NCI-H1930 (cell line): ENCODE results near the gene ARMH1.
"Not testable (repeated sequence)": the region's sequence is repeated elsewhere in the genome, so short reads cannot be mapped to it uniquely, and the experiment has no call there.

ENCODE experiments used
- DNase-seq, 2 experiments: peaks; one replicate each; lab custom pipeline; 2025; lab: John Stamatoyannopoulos, UW

The ARMH1 gene

GRCh38 chr1:44723496-44724295, 49.2 kb downstream of the ARMH1 start:
- no peak for DNase-seq

DNA sequence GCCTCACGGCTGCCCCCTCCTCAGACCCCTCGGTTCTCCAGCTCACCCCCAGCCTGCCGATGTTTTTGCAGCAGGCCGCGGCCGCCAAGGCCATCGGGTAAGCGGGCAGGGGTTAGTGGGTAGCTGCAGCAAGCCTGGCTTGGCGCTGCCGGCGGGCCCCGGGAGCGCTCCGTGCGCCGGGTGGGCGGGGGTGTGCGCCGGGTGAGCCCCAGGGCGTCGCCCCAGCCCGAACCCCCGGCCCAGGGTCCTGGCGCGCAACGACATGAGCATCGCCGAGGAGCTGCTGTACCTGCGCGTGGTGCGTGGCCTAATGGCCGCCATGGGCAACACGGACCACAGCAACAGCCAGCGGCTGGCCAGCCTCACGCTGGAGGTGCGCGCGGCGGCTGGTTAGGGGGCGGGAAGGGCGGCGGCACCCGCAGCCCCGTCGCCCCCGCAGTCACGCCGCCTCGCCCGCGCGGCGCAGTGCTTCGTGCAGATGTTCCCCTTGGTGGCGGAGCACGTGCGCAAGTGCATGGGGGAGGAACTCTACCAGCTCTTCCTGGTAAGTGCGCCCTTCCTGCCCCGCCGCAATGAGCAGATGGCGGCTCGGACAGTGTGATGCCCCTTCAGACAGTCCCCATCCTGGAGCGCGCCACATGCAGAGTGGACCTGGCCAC, 49.9 kb downstream of the ARMH1 start:
- no peak for DNase-seq

DNA sequence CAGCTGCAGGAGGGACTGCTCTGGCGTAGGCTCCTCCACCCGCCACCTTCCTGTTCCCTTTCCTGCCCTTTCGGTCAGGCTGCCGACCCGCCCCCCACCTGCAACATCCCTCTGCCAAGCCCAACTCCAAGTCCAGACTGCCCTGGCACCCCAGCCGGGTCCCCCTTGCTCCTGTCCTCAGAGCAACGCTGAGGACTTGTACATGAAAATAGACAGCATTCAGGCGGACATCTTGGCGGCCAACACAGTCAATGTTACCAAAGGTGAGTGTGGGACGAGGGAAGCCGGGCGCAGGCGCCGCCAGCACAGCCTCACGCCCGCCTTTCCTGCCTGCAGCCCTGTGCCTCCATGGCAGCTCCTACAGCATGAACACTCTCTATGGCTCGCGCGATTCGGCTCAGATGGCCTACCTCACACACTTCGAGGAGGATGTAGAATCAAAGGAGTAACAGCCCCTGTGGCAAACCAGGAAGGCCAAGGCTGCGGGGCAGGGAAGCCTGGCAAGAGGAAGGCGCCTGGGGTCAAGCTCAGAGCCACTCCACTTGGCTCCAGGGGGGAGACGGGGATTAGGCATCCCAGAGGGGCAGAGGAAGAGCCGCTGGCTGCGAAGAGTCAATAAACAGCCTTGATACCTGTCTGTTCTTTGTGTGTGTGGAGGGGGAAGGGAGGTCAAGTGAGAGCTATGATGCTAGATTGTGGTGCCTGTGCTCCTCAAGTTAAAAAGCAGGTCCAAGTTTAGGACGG, 50.6 kb downstream of the ARMH1 start:
- no peak for DNase-seq

DNA sequence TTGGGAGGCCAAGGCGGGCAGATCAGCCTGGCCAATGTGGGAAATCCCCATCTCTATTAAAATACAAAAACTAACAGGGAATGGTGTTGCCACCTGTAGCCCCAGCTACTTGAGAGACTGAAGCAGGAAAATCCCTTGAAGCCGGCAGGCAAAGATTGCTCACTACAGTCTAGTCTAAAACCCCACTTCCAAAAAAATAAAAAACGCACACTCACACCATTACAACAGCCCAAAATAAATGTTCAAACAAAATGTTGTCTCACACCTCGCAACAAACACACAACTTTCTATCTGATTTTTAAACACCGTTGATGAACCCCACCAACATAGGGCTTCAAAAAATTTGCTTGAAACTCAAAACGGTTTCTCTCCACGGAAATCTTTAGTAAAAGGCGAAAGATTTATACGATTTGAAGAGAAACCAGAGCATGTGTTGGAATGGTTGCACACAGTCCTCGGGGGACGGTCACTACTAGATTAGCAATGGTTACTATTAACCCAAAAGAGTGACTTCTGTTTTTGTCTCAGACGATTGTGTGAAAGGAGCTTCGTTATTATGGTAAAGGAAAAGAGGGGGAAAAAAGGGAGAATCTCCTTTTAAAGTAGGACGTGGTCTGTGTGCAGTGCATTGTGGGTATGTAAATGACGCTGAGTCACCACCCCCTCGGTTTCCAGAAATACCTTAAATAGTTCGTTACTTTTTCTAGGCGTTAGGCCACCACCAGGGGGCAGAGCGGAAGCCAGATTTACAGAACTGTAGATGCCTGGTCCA, 56.4 kb downstream of the ARMH1 start, which contains the start of gene RNU5D-1:
RNU5D-1 (minus strand) TSS at position 430 of the 772 bp plus-strand sequence.
- peak; percentile 92 to 93 for DNase-seq

- DNase-seq = no peak
These were observed 58.9 kb downstream of the ARMH1 start for GRCh38 chr1:44733365-44733764.

- DNase-seq = no peak
These were observed 59.3 kb downstream of the ARMH1 start for GRCh38 chr1:44733784-44734183.

DNA sequence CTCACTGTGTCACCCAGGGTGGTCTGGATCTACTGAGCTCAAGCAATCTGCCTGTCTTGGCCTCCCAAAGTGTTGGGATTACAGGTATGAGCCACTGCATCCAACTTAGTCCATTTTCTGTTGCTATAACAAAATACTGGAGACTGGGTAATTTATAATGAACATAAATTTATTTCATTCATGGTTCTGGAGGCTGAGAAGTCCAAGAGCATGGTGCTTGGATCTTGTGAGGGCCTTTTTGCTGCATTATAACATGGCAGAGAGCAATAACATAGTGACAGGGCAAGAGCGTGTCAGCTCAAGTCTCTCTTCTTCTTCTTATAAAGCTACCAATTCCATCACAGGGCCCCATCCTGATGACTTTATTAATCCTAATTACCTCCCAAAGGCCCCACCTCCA, 61.5 kb downstream of the ARMH1 start:
- DNase-seq = no peak

GRCh38 chr1:44738953-44739306, 64.4 kb downstream of the ARMH1 start:
- not testable (repeated sequence) for DNase-seq

DNA sequence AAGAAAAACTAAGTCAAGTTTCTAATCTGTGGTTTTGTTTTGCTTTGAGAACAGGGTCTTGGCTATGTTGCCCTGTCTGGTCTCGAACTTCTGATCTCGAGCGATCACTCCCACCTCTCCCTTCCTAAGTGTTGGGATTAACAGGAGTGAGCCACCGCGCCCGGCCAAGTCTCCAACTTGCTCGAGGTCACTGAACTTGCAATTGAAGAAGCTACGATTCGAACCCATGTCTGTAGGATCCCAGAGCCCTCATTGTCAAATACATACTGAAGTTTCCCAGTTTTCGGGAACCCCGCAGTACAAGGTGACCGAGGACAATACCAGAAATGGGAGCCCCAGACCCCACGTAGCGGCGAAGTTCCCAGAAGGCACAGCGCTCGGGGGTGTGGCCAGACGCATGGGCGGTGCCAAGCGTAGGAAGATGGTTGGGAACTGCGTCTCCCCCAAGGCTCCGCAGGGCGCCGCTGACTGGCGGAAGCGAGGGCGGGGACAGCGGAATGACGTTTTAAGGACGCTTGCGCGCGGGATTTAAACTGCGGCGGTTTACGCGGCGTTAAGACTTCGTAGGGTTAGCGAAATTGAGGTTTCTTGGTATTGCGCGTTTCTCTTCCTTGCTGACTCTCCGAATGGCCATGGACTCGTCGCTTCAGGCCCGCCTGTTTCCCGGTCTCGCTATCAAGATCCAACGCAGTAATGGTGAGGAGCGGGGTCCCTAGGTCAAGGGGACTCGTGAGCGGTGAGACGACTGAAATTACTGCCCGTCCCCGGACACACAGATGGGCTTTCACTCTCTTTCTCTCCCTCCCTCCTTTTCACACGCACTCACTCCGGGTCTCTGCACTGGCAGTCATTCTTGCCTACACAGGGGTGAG, 65.0 kb downstream of the ARMH1 start, which contains the start of gene KIF2C:
KIF2C (plus strand) TSS at position 531 of the 872 bp plus-strand sequence; CDS start at position 627, 96 bp downstream.
- peak; percentile 95 to 98 for DNase-seq

GRCh38 chr1:44740179-44740617, 65.7 kb downstream of the ARMH1 start:
- no peak for DNase-seq

- DNase-seq = no peak
These were observed 68.7 kb downstream of the ARMH1 start for GRCh38 chr1:44743211-44743610.

GRCh38 chr1:44747878-44748277, 73.4 kb downstream of the ARMH1 start:
- no peak for DNase-seq

- no peak for DNase-seq
These were observed 82.9 kb downstream of the ARMH1 start for GRCh38 chr1:44757420-44757819.

DNA sequence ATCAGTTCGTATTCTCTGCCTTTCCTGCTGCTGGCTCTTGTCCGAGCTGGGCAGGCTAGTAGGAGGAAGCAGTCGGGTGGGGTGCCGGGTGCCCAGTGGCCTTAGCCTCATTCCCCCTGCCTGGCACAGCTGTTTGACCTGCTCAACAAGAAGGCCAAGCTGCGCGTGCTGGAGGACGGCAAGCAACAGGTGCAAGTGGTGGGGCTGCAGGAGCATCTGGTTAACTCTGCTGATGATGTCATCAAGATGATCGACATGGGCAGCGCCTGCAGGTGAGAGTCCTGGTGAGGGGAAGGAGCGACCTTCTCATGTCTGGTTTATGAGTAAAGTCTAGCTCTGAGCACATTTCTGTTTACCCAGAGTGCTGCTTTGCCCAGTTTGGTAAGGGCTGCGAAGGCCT, 84.6 kb downstream of the ARMH1 start:
- DNase-seq = no peak

- no peak for DNase-seq
These were observed 86.4 kb downstream of the ARMH1 start for GRCh38 chr1:44760876-44761275.

GRCh38 chr1:44766421-44766820, 91.9 kb downstream of the ARMH1 start:
- not testable (repeated sequence) for DNase-seq
